HEK293 (cell line): Measurements from ENCODE around the gene COA8.

Experiments
- CTCF ChIA-PET: fragments of 350-600 bp; formaldehyde crosslinking; extraction: SDS; loops from one replicate; lab custom pipeline; 2021; ENCODE audit warnings: antibody characterized with exemption; lab: Yijun Ruan, JAX
- POLR2A ChIA-PET: fragments of 300-600 bp; formaldehyde crosslinking; extraction: SDS; loops from one replicate; lab custom pipeline; 2020; ENCODE audit warnings: antibody characterized with exemption, inconsistent platforms; lab: Yijun Ruan, JAX
- H3K27ac ChIP-seq: fragments of 200-500 bp; sonication (Bioruptor generic); 2 replicates; pipeline ENCODE4 v1.5.1; 2014; ENCODE audit warnings: low read depth, low read length, control low read depth, inconsistent platforms; ENCODE audit errors: extremely low read depth
- H3K36me3 ChIP-seq, 2 experiments: fragments of 200-500 bp in 1 of 2; sonication (Bioruptor generic) in 1 of 2; 1 replicate in 1 of 2; 2 replicates in 1 of 2; pipeline ENCODE4 v1.5.1; 2014 to 2017; ENCODE audit warnings: inconsistent platforms in 2 of 2, low read length in 2 of 2; ENCODE audit not compliant: control insufficient read depth in 2 of 2, insufficient read depth in 1 of 2
- H3K4me1 ChIP-seq: fragments of 200-500 bp; sonication (Bioruptor generic); 2 replicates; pipeline ENCODE4 v1.5.1; 2014; ENCODE audit warnings: mild to moderate bottlenecking, low read length, inconsistent platforms; ENCODE audit not compliant: control insufficient read depth, insufficient read depth
- H3K4me3 ChIP-seq: 2 replicates; pipeline ENCODE4 v1.5.1; 2011; ENCODE audit warnings: low read depth, mild to moderate bottlenecking, control low read depth, low read length, moderate library complexity
- H3K9me3 ChIP-seq: fragments of 200-500 bp; sonication (Bioruptor generic); 2 replicates; pipeline ENCODE4 v1.5.1; 2014; ENCODE audit warnings: low read depth, low read length, inconsistent platforms; ENCODE audit not compliant: control insufficient read depth, insufficient read depth
- BCL11A ChIP-seq: fragments of 450-650 bp; formaldehyde crosslinking; IDR thresholded peaks from 2 replicates; pipeline ENCODE4 v1.5.1; 2016; ENCODE audit warnings: low read depth, missing biosample characterization, missing genetic modification characterization
- BCL11B ChIP-seq: fragments of 450-650 bp; formaldehyde crosslinking; IDR thresholded peaks from 2 replicates; pipeline ENCODE4 v1.5.1; 2016; ENCODE audit warnings: low read depth, missing biosample characterization, missing genetic modification characterization
- HOXA7 ChIP-seq: sonication (generic); formaldehyde crosslinking; IDR thresholded peaks from 2 replicates; pipeline ENCODE4 v1.8.1; 2022; ENCODE audit warnings: missing genetic modification reagents, borderline replicate concordance
- HOXC10 ChIP-seq: sonication (generic); formaldehyde crosslinking; IDR thresholded peaks from 2 replicates; pipeline ENCODE4 v1.8.1; 2023; ENCODE audit warnings: mild to moderate bottlenecking, missing genetic modification reagents
- HOXD13 ChIP-seq: sonication (generic); formaldehyde crosslinking; IDR thresholded peaks from 2 replicates; pipeline ENCODE4 v1.8.0; 2022; ENCODE audit warnings: missing genetic modification reagents, borderline replicate concordance
- KLF9 ChIP-seq: fragments of 450-650 bp; formaldehyde crosslinking; IDR thresholded peaks from 2 replicates; pipeline ENCODE4 v1.5.1; 2016; ENCODE audit warnings: missing biosample characterization, missing genetic modification characterization, low read depth
- ZBTB17 ChIP-seq: fragments of 450-650 bp; formaldehyde crosslinking; IDR thresholded peaks from 2 replicates; pipeline ENCODE4 v1.5.1; 2016; ENCODE audit warnings: missing biosample characterization, missing genetic modification characterization
- ZBTB21 ChIP-seq: fragments of 450-650 bp; formaldehyde crosslinking; IDR thresholded peaks from 2 replicates; pipeline ENCODE4 v1.5.1; 2017; ENCODE audit warnings: missing biosample characterization, missing genetic modification characterization
- ZEB2 ChIP-seq: fragments of 450-650 bp; formaldehyde crosslinking; IDR thresholded peaks from 2 replicates; pipeline ENCODE4 v1.5.1; 2016; ENCODE audit warnings: missing biosample characterization, missing genetic modification characterization
- ZNF112 ChIP-seq: fragments of 450-650 bp; formaldehyde crosslinking; IDR thresholded peaks from 2 replicates; pipeline ENCODE4 v1.5.0; 2017; ENCODE audit warnings: missing biosample characterization, missing genetic modification characterization
- ZNF18 ChIP-seq: fragments of 450-650 bp; formaldehyde crosslinking; IDR thresholded peaks from 2 replicates; pipeline ENCODE4 v1.5.1; 2016; ENCODE audit warnings: missing biosample characterization, missing genetic modification characterization
- ZNF214 ChIP-seq: fragments of 450-650 bp; formaldehyde crosslinking; IDR thresholded peaks from 2 replicates; pipeline ENCODE4 v1.5.1; 2017; ENCODE audit warnings: missing biosample characterization, mild to moderate bottlenecking, missing genetic modification characterization, borderline replicate concordance
- ZNF248 ChIP-seq: fragments of 450-650 bp; formaldehyde crosslinking; IDR thresholded peaks from 2 replicates; pipeline ENCODE4 v1.5.1; 2017; ENCODE audit warnings: missing biosample characterization, missing genetic modification characterization
- ZNF324 ChIP-seq: fragments of 450-650 bp; formaldehyde crosslinking; IDR thresholded peaks from 2 replicates; pipeline ENCODE4 v1.5.1; 2016; ENCODE audit warnings: missing biosample characterization, missing genetic modification characterization
- ZNF335 ChIP-seq: fragments of 450-650 bp; formaldehyde crosslinking; conservative IDR thresholded peaks from 2 replicates; pipeline ENCODE4 v1.5.1; 2016; ENCODE audit warnings: missing biosample characterization, missing genetic modification characterization
- ZNF341 ChIP-seq: fragments of 450-650 bp; formaldehyde crosslinking; IDR thresholded peaks from 2 replicates; pipeline ENCODE4; 2016; ENCODE audit warnings: low read depth, missing biosample characterization, missing genetic modification characterization
- ZNF366 ChIP-seq: fragments of 450-650 bp; formaldehyde crosslinking; conservative IDR thresholded peaks from 2 replicates; pipeline ENCODE4 v1.5.1; 2016; ENCODE audit warnings: missing biosample characterization, missing genetic modification characterization
- ZNF394 ChIP-seq: fragments of 450-650 bp; formaldehyde crosslinking; IDR thresholded peaks from 2 replicates; pipeline ENCODE4 v1.5.1; 2016; ENCODE audit warnings: missing biosample characterization, missing genetic modification characterization, mild to moderate bottlenecking, moderate library complexity, borderline replicate concordance
- ZNF48 ChIP-seq: fragments of 450-650 bp; formaldehyde crosslinking; IDR thresholded peaks from 2 replicates; pipeline ENCODE4 v1.5.1; 2016; ENCODE audit warnings: missing biosample characterization, missing genetic modification characterization
- ZNF530 ChIP-seq: fragments of 450-650 bp; formaldehyde crosslinking; IDR thresholded peaks from 2 replicates; pipeline ENCODE4 v1.5.1; 2016; ENCODE audit warnings: low read depth, missing biosample characterization, missing genetic modification characterization
- ZNF629 ChIP-seq: fragments of 450-650 bp; formaldehyde crosslinking; IDR thresholded peaks from 2 replicates; pipeline ENCODE4 v1.5.1; 2017; ENCODE audit warnings: missing biosample characterization, missing genetic modification characterization
- ZNF677 ChIP-seq: fragments of 450-650 bp; IDR thresholded peaks from 2 replicates; pipeline ENCODE4 v1.5.0; 2018; ENCODE audit warnings: missing biosample characterization, mild to moderate bottlenecking, missing genetic modification characterization, moderate library complexity
- ZNF830 ChIP-seq: fragments of 450-650 bp; IDR thresholded peaks from 2 replicates; pipeline ENCODE4 v1.5.0; 2018; ENCODE audit warnings: missing biosample characterization, missing genetic modification characterization, low read depth, mild to moderate bottlenecking, moderate library complexity
- TF ChIP-seq, protein P1 (sequence below): fragments of 450-650 bp; formaldehyde crosslinking; optimal IDR thresholded peaks from 2 replicates; pipeline ENCODE3; 2016; ENCODE audit warnings: missing biosample characterization, mild to moderate bottlenecking, missing genetic modification characterization
- TF ChIP-seq, protein P2 (sequence below): fragments of 450-650 bp; formaldehyde crosslinking; IDR thresholded peaks from 2 replicates; pipeline ENCODE4 v1.5.1; 2016; ENCODE audit warnings: missing biosample characterization, missing genetic modification characterization
- TF ChIP-seq, protein P3 (sequence below): fragments of 450-650 bp; formaldehyde crosslinking; IDR thresholded peaks from 2 replicates; pipeline ENCODE4 v1.5.1; 2016; ENCODE audit warnings: missing biosample characterization, missing genetic modification characterization, borderline replicate concordance

COA8 gene

DNA sequence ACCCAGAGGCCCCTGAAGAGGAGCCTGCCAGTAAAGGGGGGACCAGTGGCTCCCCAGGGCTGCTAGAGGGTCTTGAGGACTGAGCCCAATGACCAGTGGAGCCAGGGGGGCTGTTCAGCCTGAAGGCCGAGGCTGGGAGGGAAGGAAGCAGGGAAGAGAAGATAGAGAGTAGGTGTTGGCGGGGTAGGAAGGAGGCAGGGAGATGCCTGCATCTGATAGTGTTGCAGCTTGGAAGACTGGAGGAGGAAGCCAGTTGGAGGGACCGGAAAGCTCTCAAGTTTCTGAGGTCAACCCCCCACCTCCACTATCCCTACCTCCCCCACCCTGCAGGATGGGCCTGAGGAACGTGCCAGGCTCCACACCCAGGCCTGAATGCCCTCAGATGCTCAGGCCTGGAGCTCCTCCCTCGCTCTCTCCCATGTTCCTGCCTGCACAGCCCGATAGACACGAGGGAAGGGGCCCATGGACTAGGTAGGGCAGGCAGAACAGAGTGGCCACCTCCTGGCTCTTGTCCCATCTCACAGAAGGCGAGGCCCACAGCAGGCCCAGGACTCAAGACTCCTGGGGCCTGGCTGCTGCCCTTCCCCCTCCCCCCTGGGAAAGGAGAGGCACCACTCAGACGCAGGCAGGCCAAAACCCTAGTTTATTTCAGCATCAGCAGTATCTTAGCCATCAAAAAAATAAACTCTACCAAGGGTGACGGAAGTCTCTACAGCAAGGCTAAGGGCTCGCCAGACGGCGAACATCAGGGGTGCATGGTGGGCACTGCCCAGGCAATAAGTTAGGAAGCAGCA is 43.5 kb upstream of the COA8 start (continued):
- TF ChIP-seq HOXC10 (no peak), HOXD13 (CRISPR knock-in tag) (no peak), ZNF48 (no peak), ZNF18 (tag by site-specific recombination) (no peak)

GRCh38 chr14:103519837-103520212 is 42.9 kb upstream of the COA8 start:
- ChIA-PET POLR2A (interaction anchor here (1.5 to 3.3 kb wide), 7 partner anchors 9 to 38 kb away, joined by 3 to 24 read pairs (median 9); partner anchors contain the start of gene TRMT61A), CTCF (interaction anchor here (1.0 to 3.9 kb wide), 6 partner anchors 8 to 55 kb away, joined by 3 to 48 read pairs (median 9); partner anchors contain the start of gene TRMT61A)
- H3K27ac ChIP-seq, result peak overlapping the region; percentile 99
- TF ChIP-seq ZNF830 (no peak), BCL11A (tag by site-specific recombination) (peak; percentile 72), ZNF341 (peak; percentile 80), ZNF48 (no peak), ZNF248 (tag by site-specific recombination) (no peak), ZNF112 (tag by site-specific recombination) (no peak), ZNF530 (no peak), KLF9 (tag by site-specific recombination) (peak; percentile 33), HOXA7 (no peak), BCL11B (tag by site-specific recombination) (peak; percentile 42; the same call in 1 of the 2 replicates), ZNF366 (tag by site-specific recombination) (no peak), ZBTB21 (tag by site-specific recombination) (0 out of 2 replicates have a peak, but pooled peaks have one; percentile 4), ZNF677 (tag by site-specific recombination) (no peak), ZBTB17 (tag by site-specific recombination) (no peak), ZNF629 (tag by site-specific recombination) (peak; percentile 6; the same call in 1 of the 2 replicates), ZEB2 (tag by site-specific recombination) (peak; percentile 93), ZNF335 (tag by site-specific recombination) (no peak), ZNF214 (tag by site-specific recombination) (no peak), ZNF324 (tag by site-specific recombination) (0 out of 2 replicates have a peak, but pooled peaks have one; percentile 7), ZNF394 (peak; percentile 46; the same call in 1 of the 2 replicates)
- TF ChIP-seq, protein P1, sequence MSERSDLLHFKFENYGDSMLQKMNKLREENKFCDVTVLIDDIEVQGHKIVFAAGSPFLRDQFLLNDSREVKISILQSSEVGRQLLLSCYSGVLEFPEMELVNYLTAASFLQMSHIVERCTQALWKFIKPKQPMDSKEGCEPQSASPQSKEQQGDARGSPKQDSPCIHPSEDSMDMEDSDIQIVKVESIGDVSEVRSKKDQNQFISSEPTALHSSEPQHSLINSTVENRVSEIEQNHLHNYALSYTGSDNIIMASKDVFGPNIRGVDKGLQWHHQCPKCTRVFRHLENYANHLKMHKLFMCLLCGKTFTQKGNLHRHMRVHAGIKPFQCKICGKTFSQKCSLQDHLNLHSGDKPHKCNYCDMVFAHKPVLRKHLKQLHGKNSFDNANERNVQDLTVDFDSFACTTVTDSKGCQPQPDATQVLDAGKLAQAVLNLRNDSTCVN (tag by site-specific recombination), result peak; percentile 8
- TF ChIP-seq, protein P2, sequence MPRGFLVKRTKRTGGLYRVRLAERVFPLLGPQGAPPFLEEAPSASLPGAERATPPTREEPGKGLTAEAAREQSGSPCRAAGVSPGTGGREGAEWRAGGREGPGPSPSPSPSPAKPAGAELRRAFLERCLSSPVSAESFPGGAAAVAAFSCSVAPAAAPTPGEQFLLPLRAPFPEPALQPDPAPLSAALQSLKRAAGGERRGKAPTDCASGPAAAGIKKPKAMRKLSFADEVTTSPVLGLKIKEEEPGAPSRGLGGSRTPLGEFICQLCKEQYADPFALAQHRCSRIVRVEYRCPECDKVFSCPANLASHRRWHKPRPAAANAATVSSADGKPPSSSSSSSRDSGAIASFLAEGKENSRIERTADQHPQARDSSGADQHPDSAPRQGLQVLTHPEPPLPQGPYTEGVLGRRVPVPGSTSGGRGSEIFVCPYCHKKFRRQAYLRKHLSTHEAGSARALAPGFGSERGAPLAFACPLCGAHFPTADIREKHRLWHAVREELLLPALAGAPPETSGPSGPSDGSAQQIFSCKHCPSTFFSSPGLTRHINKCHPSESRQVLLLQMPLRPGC (tag by site-specific recombination), result no peak
- TF ChIP-seq, protein P3, sequence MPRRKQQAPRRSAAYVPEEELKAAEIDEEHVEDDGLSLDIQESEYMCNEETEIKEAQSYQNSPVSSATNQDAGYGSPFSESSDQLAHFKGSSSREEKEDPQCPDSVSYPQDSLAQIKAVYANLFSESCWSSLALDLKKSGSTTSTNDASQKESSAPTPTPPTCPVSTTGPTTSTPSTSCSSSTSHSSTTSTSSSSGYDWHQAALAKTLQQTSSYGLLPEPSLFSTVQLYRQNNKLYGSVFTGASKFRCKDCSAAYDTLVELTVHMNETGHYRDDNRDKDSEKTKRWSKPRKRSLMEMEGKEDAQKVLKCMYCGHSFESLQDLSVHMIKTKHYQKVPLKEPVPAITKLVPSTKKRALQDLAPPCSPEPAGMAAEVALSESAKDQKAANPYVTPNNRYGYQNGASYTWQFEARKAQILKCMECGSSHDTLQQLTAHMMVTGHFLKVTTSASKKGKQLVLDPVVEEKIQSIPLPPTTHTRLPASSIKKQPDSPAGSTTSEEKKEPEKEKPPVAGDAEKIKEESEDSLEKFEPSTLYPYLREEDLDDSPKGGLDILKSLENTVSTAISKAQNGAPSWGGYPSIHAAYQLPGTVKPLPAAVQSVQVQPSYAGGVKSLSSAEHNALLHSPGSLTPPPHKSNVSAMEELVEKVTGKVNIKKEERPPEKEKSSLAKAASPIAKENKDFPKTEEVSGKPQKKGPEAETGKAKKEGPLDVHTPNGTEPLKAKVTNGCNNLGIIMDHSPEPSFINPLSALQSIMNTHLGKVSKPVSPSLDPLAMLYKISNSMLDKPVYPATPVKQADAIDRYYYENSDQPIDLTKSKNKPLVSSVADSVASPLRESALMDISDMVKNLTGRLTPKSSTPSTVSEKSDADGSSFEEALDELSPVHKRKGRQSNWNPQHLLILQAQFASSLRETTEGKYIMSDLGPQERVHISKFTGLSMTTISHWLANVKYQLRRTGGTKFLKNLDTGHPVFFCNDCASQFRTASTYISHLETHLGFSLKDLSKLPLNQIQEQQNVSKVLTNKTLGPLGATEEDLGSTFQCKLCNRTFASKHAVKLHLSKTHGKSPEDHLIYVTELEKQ (tag by site-specific recombination), result peak; percentile 29; the same call in 1 of the 2 replicates
- TF ChIP-seq, all 188 proteins: peak for 11
- peaks cover 18% of the 10 kb centered on the region for H3K4me1 ChIP-seq
- H3K4me3 ChIP-seq, result no peak overlapping the region; the same call in 1 of the 2 replicates
- H3K9me3 ChIP-seq, result no peaks in the 10 kb centered on the region
- peaks cover 0 to 33% of the 10 kb centered on the region in 2 experiments; a peak in 1 of 3 replicates for H3K36me3 ChIP-seq
